ENCODE data around the gene LOXL4.

Gene LOXL4

GRCh38 chr10:98294270-98294627 lies 26.3 kb upstream of the LOXL4 start:
- DNase-seq = no peak

- DNase-seq = no peak
These were observed 25.7 kb upstream of the LOXL4 start for GRCh38 chr10:98293550-98294269.

GRCh38 chr10:98292971-98293370 lies 25.0 kb upstream of the LOXL4 start:
- no peak for DNase-seq

- DNase-seq = no peak
These were observed 21.8 kb upstream of the LOXL4 start for GRCh38 chr10:98289802-98290209.

- DNase-seq = no peak
These were observed 19.3 kb upstream of the LOXL4 start for GRCh38 chr10:98287321-98287720.

- no peak for DNase-seq
These were observed 18.4 kb upstream of the LOXL4 start for GRCh38 chr10:98286419-98286818.

GRCh38 chr10:98285416-98285815 lies 17.4 kb upstream of the LOXL4 start:
- no peak for DNase-seq

GRCh38 chr10:98276311-98276710 lies 8.3 kb upstream of the LOXL4 start:
- no peak for DNase-seq

- no peak for DNase-seq
These were observed 6.6 kb upstream of the LOXL4 start for GRCh38 chr10:98274562-98274961.

GRCh38 chr10:98273057-98273850 lies 5.3 kb upstream of the LOXL4 start:
- DNase-seq = no peak

GRCh38 chr10:98272656-98273055 lies 4.7 kb upstream of the LOXL4 start:
- DNase-seq = no peak

- no peak for DNase-seq
These were observed 4.3 kb upstream of the LOXL4 start for GRCh38 chr10:98272245-98272644.

GRCh38 chr10:98270786-98271185 lies 2.8 kb upstream of the LOXL4 start:
- no peak for DNase-seq

GRCh38 chr10:98270073-98270740 lies 2.2 kb upstream of the LOXL4 start:
- no peak for DNase-seq

GRCh38 chr10:98269435-98269912 lies 1.5 kb upstream of the LOXL4 start:
- no peak for DNase-seq

- DNase-seq = no peak
These were observed 869 bp upstream of the LOXL4 start for GRCh38 chr10:98268694-98269431.

GRCh38 chr10:98267069-98267893 lies 713 bp downstream of the LOXL4 start:
- no peak for DNase-seq

- no peak for DNase-seq
These were observed 1.3 kb downstream of the LOXL4 start for GRCh38 chr10:98266647-98267046.

GRCh38 chr10:98265403-98266378 lies 2.3 kb downstream of the LOXL4 start:
- DNase-seq = no peak

GRCh38 chr10:98264378-98265065 lies 3.5 kb downstream of the LOXL4 start:
- peak; percentile 25 for DNase-seq

All from hematopoietic multipotent progenitor cell treated with erythropoietin and hydrocortisone succinate and interleukin-3 and kit ligand, for 4 days (in vitro differentiated cells).